ENCODE data around the gene HOXB1.
A peak's percentile ranks its signal among the peaks of the same experiment; 100 is the strongest.

The HOXB1 gene

GRCh38 chr17:48530887-48531272, at the start of gene HOXB1:
TSS of gene HOXB1 (minus strand) at chr17:48531011. CDS start at chr17:48530904, 107 bp downstream.
- in situ Hi-C loops (cut with MboI; ENCODE audit: low pct_unique_long_range_greater_than_20kb, low sequenced_read_pairs, unreplicated experiment) = no loop called here
- TF ChIP-seq CTCF (IDR thresholded peaks at IDR 0.05; ENCODE audit: extremely low read depth, insufficient read depth, missing control alignments) = no peak
- DNase-seq (ENCODE audit: low spot score) = no peak

GRCh38 chr17:48579760-48580554, 49.1 kb upstream of the HOXB1 start:
- no peak for TF ChIP-seq CTCF (IDR thresholded peaks at IDR 0.05; ENCODE audit: extremely low read depth, insufficient read depth, missing control alignments)
- DNase-seq (ENCODE audit: low spot score) = no peak
- in situ Hi-C loops (cut with MboI; ENCODE audit: low pct_unique_long_range_greater_than_20kb, low sequenced_read_pairs, unreplicated experiment) = no loop called here

GRCh38 chr17:48579471-48579759, 48.6 kb upstream of the HOXB1 start:
- TF ChIP-seq CTCF (IDR thresholded peaks at IDR 0.05; ENCODE audit: extremely low read depth, insufficient read depth, missing control alignments) = no peak
- in situ Hi-C loops (cut with MboI; ENCODE audit: low pct_unique_long_range_greater_than_20kb, low sequenced_read_pairs, unreplicated experiment) = no loop called here
- DNase-seq (ENCODE audit: low spot score) = no peak

GRCh38 chr17:48578616-48579470, 48.0 kb upstream of the HOXB1 start:
- DNase-seq (ENCODE audit: low spot score) = no peak
- peak; percentile 1 for TF ChIP-seq CTCF (IDR thresholded peaks at IDR 0.05; ENCODE audit: extremely low read depth, insufficient read depth, missing control alignments)
- in situ Hi-C loops (cut with MboI; ENCODE audit: low pct_unique_long_range_greater_than_20kb, low sequenced_read_pairs, unreplicated experiment) = no loop called here

- in situ Hi-C loops (cut with MboI; ENCODE audit: low pct_unique_long_range_greater_than_20kb, low sequenced_read_pairs, unreplicated experiment) = no loop called here
- peak; percentile 88 for DNase-seq (ENCODE audit: low spot score)
- TF ChIP-seq CTCF (IDR thresholded peaks at IDR 0.05; ENCODE audit: extremely low read depth, insufficient read depth, missing control alignments) = no peak
Measured at GRCh38 chr17:48577946-48578615, 47.3 kb upstream of the HOXB1 start, which contains the start of gene HOXB4. TSS of gene HOXB4 (minus strand) at chr17:48578350. CDS start at chr17:48578319, 31 bp downstream.

- in situ Hi-C loops (cut with MboI; ENCODE audit: low pct_unique_long_range_greater_than_20kb, low sequenced_read_pairs, unreplicated experiment) = no loop called here
- no peak for TF ChIP-seq CTCF (IDR thresholded peaks at IDR 0.05; ENCODE audit: extremely low read depth, insufficient read depth, missing control alignments)
- peak; percentile 66 for DNase-seq (ENCODE audit: low spot score)
Measured at GRCh38 chr17:48577330-48577945, 46.6 kb upstream of the HOXB1 start.

Measured in GM13977 (cell line).